Superior temporal gyrus (tissue), 1 donor: ENCODE results near the gene AHSG.
"Not testable (repeated sequence)": the region's sequence is repeated elsewhere in the genome, so short reads cannot be mapped to it uniquely, and the experiment has no call there.

Experiments used
- DNase-seq: peaks from one replicate; pipeline ENCODE4 v3.0.0-alpha.2; 2016; ENCODE audit errors: extremely low spot score

The AHSG gene

GRCh38 chr3:186617036-186617946 is 4.4 kb downstream of the AHSG start:
- peak; percentile 86 for DNase-seq

- DNase-seq = no peak
Measured at GRCh38 chr3:186618318-186618938, 5.6 kb downstream of the AHSG start.

GRCh38 chr3:186619787-186620212 is 6.9 kb downstream of the AHSG start:
- no peak for DNase-seq

GRCh38 chr3:186620213-186621092 is 7.6 kb downstream of the AHSG start:
- DNase-seq = no peak

GRCh38 chr3:186621894-186622650 is 9.2 kb downstream of the AHSG start:
- no peak for DNase-seq

GRCh38 chr3:186622651-186623310 is 9.9 kb downstream of the AHSG start:
- DNase-seq = no peak

GRCh38 chr3:186624598-186624997 is 11.7 kb downstream of the AHSG start:
- DNase-seq = no peak

- no peak for DNase-seq
Measured at GRCh38 chr3:186625600-186626042, 12.8 kb downstream of the AHSG start.

- no peak for DNase-seq
Measured at GRCh38 chr3:186626254-186626847, 13.5 kb downstream of the AHSG start.

- DNase-seq = no peak
Measured at GRCh38 chr3:186627852-186628414, 15.1 kb downstream of the AHSG start.

GRCh38 chr3:186628756-186629155 is 15.9 kb downstream of the AHSG start:
- DNase-seq = no peak

GRCh38 chr3:186630950-186631641 is 18.2 kb downstream of the AHSG start:
- no peak for DNase-seq

- no peak for DNase-seq
Measured at GRCh38 chr3:186633481-186633880, 20.6 kb downstream of the AHSG start.

- DNase-seq = not testable (repeated sequence)
Measured at GRCh38 chr3:186634207-186634606, 21.3 kb downstream of the AHSG start.

- DNase-seq = no peak
Measured at GRCh38 chr3:186635532-186635931, 22.7 kb downstream of the AHSG start.

- DNase-seq = no peak
Measured at GRCh38 chr3:186636536-186636935, 23.7 kb downstream of the AHSG start.

GRCh38 chr3:186637686-186638085 is 24.8 kb downstream of the AHSG start:
- DNase-seq = no peak

- no peak for DNase-seq
Measured at GRCh38 chr3:186638259-186638658, 25.4 kb downstream of the AHSG start.

GRCh38 chr3:186639778-186640472 is 27.1 kb downstream of the AHSG start, which contains the start of gene FETUB:
FETUB (plus strand) TSS chr3:186640399; CDS start chr3:186640461, 62 bp downstream.
- no peak for DNase-seq
